Kidney tubule cell (primary cell): ENCODE results near the gene CATSPERD.

ENCODE experiments used
- DNase-seq: peaks from one replicate; pipeline ENCODE4 v3.0.0-alpha.2; 2018; ENCODE audit warnings: low spot score

The CATSPERD gene

DNA sequence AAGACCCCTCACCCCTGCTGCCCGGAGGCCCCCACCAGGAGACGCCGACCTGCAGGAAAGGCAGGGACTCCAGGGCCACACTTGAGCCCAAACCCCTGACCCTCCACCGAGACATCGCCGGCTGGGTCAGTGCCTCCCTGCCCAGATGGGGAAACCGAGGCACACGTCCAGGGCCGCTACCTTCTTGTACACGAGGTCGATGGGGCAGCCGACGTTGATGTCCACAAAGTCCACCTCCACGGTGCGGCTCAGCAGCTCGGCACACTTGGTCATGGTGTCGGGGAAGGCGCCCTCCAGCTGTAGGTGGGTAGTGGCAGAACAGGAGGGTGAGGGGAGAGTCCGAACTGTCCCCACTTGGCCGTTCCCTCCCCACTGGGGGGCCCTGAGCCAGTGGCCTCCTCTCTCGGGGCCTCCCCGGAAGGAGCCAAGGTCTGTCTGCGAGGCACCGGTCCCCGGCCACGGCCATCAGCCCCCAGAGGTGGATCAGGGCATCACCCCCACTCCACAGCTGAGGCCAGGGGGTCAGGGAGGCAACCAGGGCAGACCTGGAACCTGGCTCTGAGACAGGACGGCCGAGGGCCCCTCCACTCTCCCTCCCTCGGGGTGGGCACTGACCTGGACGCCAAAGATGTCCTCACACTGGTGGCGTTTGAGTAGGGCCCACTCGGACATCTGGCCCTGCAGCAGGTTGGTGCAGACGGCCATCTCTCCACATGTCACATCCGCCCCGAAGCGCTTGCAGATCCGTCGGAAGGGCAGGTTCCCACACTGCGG is 67.2 kb downstream of the CATSPERD start:
- DNase-seq = no peak

DNA sequence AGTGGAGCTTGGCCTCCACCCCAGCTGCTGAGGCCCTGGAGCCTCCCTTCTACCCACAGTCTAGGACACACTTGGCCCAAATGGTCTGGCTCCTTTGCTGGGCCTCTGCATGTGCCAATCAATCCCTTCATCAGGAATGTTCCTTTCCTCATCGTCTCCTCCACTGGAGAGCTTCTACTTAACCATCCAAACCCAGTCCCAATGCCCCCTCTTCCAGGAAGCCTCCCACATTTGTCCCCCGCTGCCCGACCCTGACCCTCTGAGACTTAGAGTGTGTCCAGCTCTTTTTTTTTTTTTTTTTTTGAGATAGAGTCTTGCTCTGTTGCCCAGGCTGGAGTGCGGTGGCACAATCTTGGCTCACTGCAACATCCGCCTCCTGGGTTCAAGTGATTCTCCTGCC is 68.0 kb downstream of the CATSPERD start:
- no peak for DNase-seq

DNA sequence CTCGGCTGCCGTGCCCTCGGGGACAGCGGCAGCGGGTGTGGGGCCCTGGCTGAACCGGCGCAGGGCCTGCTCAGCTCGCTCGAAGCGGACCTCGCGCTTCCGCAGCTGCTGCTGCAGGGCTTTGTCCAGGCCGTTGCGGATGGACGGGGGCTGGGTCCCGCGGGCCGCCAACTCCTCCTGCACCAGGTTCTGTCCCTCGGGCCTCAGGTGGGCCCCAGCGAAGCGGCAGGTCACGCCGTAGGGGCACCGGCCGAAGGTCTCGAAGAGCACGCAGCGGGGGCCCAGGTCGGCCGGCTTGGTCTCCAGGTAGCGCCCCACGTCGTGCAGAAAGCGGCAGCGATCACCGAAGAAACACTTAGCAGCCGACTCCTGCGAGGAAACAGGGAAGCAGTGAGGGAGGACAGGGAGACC is 68.9 kb downstream of the CATSPERD start:
- no peak for DNase-seq

DNA sequence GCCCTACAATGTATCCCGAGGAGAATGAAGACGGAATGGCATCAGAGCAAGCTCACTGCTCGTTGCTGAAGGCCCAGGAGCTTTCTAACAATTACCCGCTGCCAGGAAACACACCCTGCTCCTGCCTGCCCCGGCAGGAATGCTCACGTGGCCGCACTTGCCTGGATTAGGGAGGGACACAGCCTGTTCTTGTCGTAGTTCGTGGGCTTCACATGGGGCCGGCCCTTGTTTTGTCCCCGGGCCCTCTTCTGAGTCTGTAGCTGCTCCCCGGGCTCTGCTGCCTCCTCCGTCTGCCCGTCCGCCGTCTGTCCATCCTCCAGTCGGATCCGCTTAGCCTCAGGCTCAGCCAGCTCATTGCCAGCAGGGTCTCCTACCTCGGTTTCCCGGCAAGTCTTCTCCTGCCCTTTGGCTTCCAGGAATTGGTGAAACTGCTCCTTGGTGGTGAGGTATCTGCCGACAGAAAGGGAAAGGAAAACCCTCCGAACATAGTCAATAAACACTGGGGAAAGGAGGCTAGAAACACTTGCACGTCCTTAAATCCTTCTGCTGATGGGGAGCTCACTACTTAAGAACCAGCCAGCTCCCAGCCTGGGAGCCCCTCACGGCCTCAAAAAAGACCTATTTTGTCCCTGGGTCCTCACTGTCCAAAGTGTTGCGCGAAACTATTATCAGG is 69.6 kb downstream of the CATSPERD start:
- no peak for DNase-seq

- DNase-seq = peak; percentile 98
These were observed 70.4 kb downstream of the CATSPERD start, which contains the start of gene DUS3L for GRCh38 chr19:5790559-5791520. DUS3L (minus strand) TSS chr19:5791163; CDS start chr19:5791141, 22 bp downstream.

- no peak for DNase-seq
These were observed 71.8 kb downstream of the CATSPERD start for GRCh38 chr19:5792224-5792623.

DNA sequence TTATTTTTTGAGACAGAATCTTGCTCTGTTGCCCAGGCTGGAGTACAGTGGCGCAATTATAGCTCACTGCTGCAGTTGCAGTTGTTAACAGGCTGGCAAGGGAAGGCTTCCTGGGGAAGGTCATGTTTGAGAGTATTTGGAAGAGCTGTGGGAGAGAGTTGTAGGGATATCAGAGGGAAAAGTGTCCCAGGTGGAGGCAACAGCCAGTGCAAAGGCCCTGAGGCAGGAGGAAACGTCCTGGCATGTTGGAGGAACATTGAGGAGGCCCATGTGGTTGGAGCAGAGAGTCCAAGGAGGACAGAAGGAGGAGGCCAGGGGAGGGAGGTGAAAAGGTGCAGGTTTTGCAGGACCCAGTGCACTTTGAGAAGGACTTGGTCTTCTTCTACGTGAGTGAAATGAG is 72.8 kb downstream of the CATSPERD start:
- no peak for DNase-seq

DNA sequence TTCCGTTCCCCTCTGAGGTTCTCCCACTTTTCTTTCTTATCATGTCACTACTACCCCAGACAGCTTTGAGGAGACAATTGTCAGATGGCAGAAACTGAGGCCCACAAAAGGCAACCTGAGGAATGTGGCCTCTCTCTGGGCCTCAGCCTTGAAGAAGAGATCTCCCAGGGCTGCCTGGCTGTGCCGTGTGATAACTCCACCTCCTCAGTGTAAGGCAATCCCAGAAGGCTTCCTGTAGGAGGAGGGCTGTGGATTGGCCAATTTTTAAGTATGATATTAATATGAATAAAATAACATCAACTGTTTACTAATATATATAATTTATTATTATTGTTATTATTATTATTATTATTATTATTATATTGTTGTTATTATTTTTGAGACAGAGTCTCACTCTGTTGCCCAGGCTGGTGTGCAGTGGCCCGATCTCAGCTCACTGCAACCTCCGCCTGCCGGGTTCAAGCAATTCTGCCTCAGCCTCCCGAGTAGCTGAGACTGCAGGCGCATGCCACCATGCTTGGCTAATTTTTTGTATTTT is 75.0 kb downstream of the CATSPERD start:
- DNase-seq = no peak

DNA sequence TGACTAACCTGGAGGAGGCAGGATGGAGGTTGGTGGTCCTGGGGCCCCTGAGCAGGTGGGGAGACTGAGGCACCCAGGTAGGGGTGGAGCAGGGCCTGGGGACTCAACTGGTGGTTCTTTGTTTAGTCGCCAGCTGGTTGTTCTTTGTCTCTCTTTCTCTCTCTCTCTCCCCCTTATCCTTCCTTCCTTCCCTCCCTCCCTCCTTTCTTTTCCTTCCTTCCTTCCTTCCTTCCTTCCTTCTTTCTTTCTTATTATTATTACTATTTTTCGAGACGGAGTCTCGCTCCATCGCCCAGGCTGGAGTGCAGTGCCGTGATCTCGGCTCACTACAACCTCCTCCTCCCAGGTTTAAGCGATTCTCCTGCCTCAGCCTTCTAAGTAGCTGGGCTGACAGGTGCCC is 77.8 kb downstream of the CATSPERD start:
- no peak for DNase-seq

DNA sequence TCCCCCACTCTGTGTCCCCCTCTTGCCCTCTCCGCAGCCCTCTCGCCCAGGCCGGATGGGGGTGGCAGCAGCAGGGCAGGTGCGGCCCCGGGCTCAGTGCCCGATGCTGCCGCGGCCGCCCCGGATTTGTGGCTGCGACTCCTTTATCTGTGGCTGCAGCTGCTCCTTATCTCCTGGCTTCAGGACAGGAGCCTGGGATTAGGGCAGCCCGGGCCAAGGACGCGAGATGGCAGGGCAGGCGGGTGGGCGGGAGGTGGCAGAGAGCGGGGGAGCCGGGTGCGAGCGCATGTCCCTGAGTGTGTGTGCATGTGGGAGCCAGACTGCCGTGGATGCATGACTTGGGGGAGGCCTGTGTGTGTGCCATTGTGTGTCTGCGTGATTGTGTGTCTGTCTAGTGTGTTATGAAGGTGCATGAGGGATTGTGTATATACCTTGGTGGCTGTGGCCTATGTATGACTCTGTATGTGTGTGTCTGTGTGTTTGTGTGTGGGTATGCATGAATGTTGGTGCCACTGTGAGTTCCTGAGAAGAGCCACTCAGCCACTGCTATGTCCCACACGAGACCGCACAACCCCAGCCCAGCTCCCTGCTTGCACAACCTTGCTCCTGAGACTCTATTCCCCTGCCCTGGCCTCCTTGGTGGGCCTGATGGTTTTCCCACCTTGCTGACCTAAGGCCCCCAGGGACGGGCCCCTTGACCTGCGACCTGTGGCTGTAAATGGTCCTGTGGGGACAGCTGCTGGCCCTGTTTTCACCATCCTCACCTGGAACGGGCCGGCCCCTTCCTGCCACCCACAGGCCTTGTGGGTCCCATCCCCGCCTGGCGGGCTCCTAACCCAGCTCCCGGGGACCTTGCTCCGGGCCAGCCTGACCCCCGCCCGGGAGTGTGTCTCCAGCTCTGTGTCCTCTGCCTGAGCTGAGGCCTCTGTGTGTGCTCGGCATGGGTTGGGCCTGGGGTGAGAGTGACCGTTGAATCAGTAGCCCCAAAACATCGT is 79.1 kb downstream of the CATSPERD start:
- DNase-seq = no peak

DNA sequence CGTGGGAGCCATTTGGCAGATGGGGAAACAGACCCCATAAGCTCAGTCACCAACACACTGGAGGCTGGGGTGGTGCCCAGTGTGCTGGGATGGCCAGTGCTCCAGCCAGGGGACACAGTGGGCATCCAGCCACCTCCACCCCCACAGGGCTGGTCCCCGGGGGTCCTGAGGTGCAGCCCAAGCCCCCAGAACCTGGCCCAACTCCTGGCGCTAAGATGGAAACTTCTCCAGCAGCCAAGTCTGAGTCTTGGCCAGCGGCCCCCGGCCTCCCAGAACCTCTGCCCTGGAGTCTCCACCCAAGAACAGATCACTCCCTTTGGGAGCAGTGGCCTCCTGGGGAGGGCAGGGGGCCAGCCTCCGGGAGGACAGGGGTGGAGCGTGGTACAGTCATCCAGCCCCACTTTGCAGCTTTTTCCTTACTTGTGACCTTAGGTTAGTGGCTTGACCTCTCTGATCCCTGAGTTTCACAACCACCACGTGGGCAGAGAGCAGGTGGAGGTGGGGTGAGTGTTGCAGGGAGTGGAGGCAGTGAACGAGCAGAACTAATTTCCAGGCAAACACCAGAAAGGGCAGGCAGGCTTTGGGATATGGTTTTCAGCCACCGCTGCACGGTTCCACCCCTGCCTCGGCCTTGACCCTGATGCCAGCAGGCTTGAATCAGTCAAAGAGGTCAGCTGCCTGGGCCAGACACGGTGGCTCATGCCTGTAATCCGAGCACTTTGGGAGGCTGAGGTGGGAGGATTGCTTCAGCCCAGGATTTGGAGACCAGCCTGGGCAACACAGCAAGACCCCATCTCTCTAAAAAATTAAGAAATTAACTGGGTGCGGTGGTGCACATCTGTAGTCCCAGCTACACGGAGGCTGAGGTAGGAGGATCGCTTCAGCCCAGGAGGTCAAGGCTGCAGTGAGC is 80.2 kb downstream of the CATSPERD start:
- no peak for DNase-seq

- no peak for DNase-seq
These were observed 81.6 kb downstream of the CATSPERD start for GRCh38 chr19:5801796-5802619.

- DNase-seq = no peak
These were observed 83.0 kb downstream of the CATSPERD start for GRCh38 chr19:5803441-5803751.

- peak; percentile 88 for DNase-seq
These were observed 83.5 kb downstream of the CATSPERD start for GRCh38 chr19:5803752-5804515.

DNA sequence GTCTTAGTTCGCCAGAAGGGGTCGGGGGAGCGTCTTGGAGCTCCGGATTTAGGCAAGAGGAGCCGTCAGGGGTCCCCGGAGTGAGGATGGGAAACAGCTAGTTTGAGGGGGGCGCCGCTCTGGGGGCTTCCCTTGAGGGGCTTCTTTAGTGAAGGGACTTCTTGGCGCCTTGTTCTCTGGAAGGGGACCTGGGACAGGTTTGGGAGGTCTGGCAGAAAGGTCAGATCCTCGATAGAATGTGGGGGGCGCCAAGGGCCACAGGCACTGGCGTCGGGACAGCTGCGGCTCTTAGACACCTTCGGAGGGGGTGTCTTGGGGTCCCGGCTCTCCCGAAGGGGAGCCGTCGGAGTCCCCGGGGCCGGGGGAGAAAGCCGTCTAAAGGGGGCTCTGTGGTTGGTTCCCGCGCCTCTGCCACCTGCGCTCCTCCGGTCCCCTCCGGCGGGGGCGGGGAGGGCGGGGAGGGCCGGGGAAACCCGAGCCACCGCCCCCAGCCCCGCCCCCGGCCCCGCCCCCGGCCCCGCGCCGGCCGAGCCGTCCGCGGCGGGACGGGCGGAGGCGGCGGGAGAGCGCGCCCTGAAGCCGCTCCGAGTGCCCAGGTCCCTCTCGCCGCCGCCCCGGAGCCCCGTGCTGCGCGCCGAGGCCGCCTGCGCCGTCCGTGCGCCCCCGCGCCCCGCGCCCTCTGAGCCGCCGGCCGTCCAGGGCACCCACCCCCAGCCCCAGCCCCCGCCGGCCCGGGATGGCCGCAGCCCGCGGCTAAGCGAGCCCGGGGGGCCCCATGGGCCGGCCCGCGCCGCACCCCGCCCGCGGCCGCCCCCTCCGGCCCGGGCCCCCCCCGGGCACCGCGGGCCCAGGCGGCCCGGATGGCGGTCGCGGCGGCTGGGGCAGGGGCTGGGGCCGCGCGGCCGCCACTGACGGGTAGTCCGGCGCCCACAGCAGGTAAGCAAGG is 84.4 kb downstream of the CATSPERD start, which contains the start of gene NRTN:
Gene NRTN (plus strand): TSS at position 552 of the 946 bp plus-strand sequence. CDS start 19,099 bp downstream, outside the sequence.
- no peak for DNase-seq

GRCh38 chr19:5805462-5806132 is 85.2 kb downstream of the CATSPERD start:
- peak; percentile 43 for DNase-seq
